ENCODE data around the gene CCDC170.

- no peak for TF ChIP-seq CTCF (conservative IDR thresholded peaks at IDR 0.05; ENCODE audit: low read depth, low read length)
- TF ChIP-seq EZH2phosphoT487 (IDR thresholded peaks at IDR 0.05; ENCODE audit: borderline replicate concordance, low read length): no peak
- TF ChIP-seq EZH2 (IDR thresholded peaks at IDR 0.05; ENCODE audit: low read length, unreplicated experiment): no peak
Measured at GRCh38 chr6:151618717-151619116, 124.9 kb downstream of the CCDC170 start.
